Activated B cell treated with CpG ODN at 0.5 μM for 24 hours (primary cell): ENCODE measurements around the gene NDC1. TPM values are rescaled to one million over a fixed set of nuclear protein-coding genes. Genes with fewer than 3 reads are reported as not detected.
"Not testable (repeated sequence)": the region's sequence is repeated elsewhere in the genome, so short reads cannot be mapped to it uniquely, and the experiment has no call there.

Source experiments
- ATAC-seq: fragments of 200-7000 bp; cut with Tn5 transposase; one replicate; pipeline ENCODE4 v1.10.0; 2021; ENCODE audit warnings: low read depth, mild to moderate bottlenecking, moderate library complexity
- CTCF ChIA-PET: fragments of 350-600 bp; sonication (Branson Sonifier 250); formaldehyde crosslinking; loops from one replicate; lab custom pipeline; 2021; ENCODE audit warnings: antibody characterized with exemption; lab: Charles Lee
- POLR2A ChIA-PET: fragments of 350-600 bp; sonication (Branson Sonifier 250); formaldehyde crosslinking; loops from one replicate; lab custom pipeline; 2021; ENCODE audit warnings: antibody characterized with exemption; lab: Charles Lee
- DNase-seq: peaks from one replicate; pipeline ENCODE4 v3.0.0; 2022
- H3K27ac Mint-ChIP-seq: one replicate; pipeline ENCODE4 v1.8.0; 2020; ENCODE audit warnings: mixed read lengths
- H3K27me3 Mint-ChIP-seq: one replicate; pipeline ENCODE4 v1.8.0; 2021; ENCODE audit warnings: mixed read lengths
- H3K36me3 Mint-ChIP-seq: one replicate; pipeline ENCODE4 v1.8.0; 2021; ENCODE audit warnings: low read depth, mixed read lengths
- H3K4me1 Mint-ChIP-seq: one replicate; pipeline ENCODE4 v1.8.0; 2021; ENCODE audit warnings: mixed read lengths
- H3K4me3 Mint-ChIP-seq: one replicate; pipeline ENCODE4 v1.8.0; 2020; ENCODE audit warnings: mild to moderate bottlenecking, mixed read lengths
- H3K9me3 Mint-ChIP-seq: one replicate; pipeline ENCODE4 v1.8.0; 2020; ENCODE audit warnings: mixed read lengths
- CTCF ChIP-seq: fragments of 200-600 bp; IDR thresholded peaks from one replicate; pipeline ENCODE4 v1.8.0; 2022; ENCODE audit warnings: antibody characterized with exemption, mild to moderate bottlenecking
- intact Hi-C: fragments of 100-400 bp; cut with micrococcal nuclease; formaldehyde crosslinking; loops from one replicate; pipeline ENCODE4 v1.15.1; 2024
- total RNA-seq: library from RNA; stranded (reverse); gene quantifications from 2 replicates; pipeline ENCODE4 v1.2.3, GENCODE V29; 2022

Gene NDC1
- total RNA-seq, 1 donor from 2014 or later, result 10.6 TPM

- H3K4me1 Mint-ChIP-seq, result no peaks in the 10 kb centered on the region
- POLR2A ChIA-PET, result no interaction called here
- no peak for ATAC-seq
- CTCF ChIA-PET, result no interaction called here
- H3K4me3 Mint-ChIP-seq, result no peak overlapping the region
- no peak for DNase-seq
- no peaks in the 10 kb centered on the region for H3K27me3 Mint-ChIP-seq
- TF ChIP-seq CTCF, result no peak
- H3K36me3 Mint-ChIP-seq, result peaks cover 64% of the 10 kb centered on the region
- intact Hi-C loops, result no loop called here
- no peaks in the 10 kb centered on the region for H3K9me3 Mint-ChIP-seq
- no peak overlapping the region for H3K27ac Mint-ChIP-seq
Measured at GRCh38 chr1:53825306-53825705, 12.8 kb downstream of the NDC1 start.

GRCh38 chr1:53822931-53823330 is 15.2 kb downstream of the NDC1 start:
- H3K27ac Mint-ChIP-seq, result no peak overlapping the region
- no peaks in the 10 kb centered on the region for H3K27me3 Mint-ChIP-seq
- intact Hi-C loops, result no loop called here
- ATAC-seq, result no peak
- no peak for TF ChIP-seq CTCF
- ChIA-PET POLR2A (no interaction called here), CTCF (no interaction called here)
- no peaks in the 10 kb centered on the region for H3K9me3 Mint-ChIP-seq
- H3K36me3 Mint-ChIP-seq, result peaks cover 69% of the 10 kb centered on the region
- no peaks in the 10 kb centered on the region for H3K4me1 Mint-ChIP-seq
- no peak for DNase-seq
- H3K4me3 Mint-ChIP-seq, result no peak overlapping the region

GRCh38 chr1:53821380-53821779 is 16.7 kb downstream of the NDC1 start:
- no peak for TF ChIP-seq CTCF
- H3K9me3 Mint-ChIP-seq, result no peaks in the 10 kb centered on the region
- ChIA-PET CTCF (no interaction called here), POLR2A (no interaction called here)
- no peaks in the 10 kb centered on the region for H3K27me3 Mint-ChIP-seq
- H3K27ac Mint-ChIP-seq, result no peak overlapping the region
- H3K4me3 Mint-ChIP-seq, result no peak overlapping the region
- H3K4me1 Mint-ChIP-seq, result no peaks in the 10 kb centered on the region
- intact Hi-C loops, result no loop called here
- no peak for DNase-seq
- peaks cover 73% of the 10 kb centered on the region for H3K36me3 Mint-ChIP-seq
- no peak for ATAC-seq

GRCh38 chr1:53819387-53819786 is 18.7 kb downstream of the NDC1 start:
- Mint-ChIP-seq H3K36me3 (peaks cover 73% of the 10 kb centered on the region), H3K27ac (no peak overlapping the region), H3K4me3 (no peak overlapping the region), H3K4me1 (no peaks in the 10 kb centered on the region), H3K9me3 (no peaks in the 10 kb centered on the region), H3K27me3 (no peaks in the 10 kb centered on the region)
- ChIA-PET CTCF (no interaction called here), POLR2A (no interaction called here)
- no peak for TF ChIP-seq CTCF
- DNase-seq (no peak), ATAC-seq (no peak)
- intact Hi-C loops, result no loop called here

- CTCF ChIA-PET, H3K27me3 Mint-ChIP-seq, H3K4me3 Mint-ChIP-seq, ATAC-seq, DNase-seq, H3K4me1 Mint-ChIP-seq, H3K9me3 Mint-ChIP-seq, H3K27ac Mint-ChIP-seq, intact Hi-C loops, POLR2A ChIA-PET: not testable (repeated sequence)
- H3K36me3 Mint-ChIP-seq, result peaks cover 84% of the 10 kb centered on the region
Measured at GRCh38 chr1:53816584-53816983, 21.5 kb downstream of the NDC1 start.

- intact Hi-C loops, ATAC-seq, H3K4me1 Mint-ChIP-seq, H3K9me3 Mint-ChIP-seq, POLR2A ChIA-PET, CTCF ChIA-PET, H3K27me3 Mint-ChIP-seq, H3K4me3 Mint-ChIP-seq, DNase-seq, H3K27ac Mint-ChIP-seq: not testable (repeated sequence)
- peaks cover 90% of the 10 kb centered on the region for H3K36me3 Mint-ChIP-seq
Measured at GRCh38 chr1:53815484-53815883, 22.6 kb downstream of the NDC1 start.
